Measurements from ENCODE around the gene IPO8.
"Not testable (repeated sequence)": the region's sequence is repeated elsewhere in the genome, so short reads cannot be mapped to it uniquely, and the experiment has no call there.

IPO8 gene

DNA sequence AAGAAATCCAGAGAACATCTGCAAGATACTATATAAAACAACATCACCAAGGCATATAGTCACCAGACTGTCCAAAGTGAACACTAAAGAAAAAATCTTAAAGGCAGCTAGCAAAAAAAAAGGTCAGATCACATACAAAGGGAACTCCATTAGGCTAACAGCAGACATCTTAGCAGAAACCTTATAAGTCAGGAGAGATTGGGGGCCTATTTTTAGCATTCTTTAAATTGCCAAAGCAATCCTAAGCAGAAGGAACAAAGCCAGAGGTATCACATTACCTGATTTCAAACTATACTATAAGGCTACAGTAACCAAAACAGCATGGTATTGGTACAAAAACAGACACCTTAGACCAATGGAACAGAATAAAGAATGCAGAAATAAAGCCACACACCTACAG lies 92.5 kb downstream of the IPO8 start:
- DNase-seq: no peak

DNA sequence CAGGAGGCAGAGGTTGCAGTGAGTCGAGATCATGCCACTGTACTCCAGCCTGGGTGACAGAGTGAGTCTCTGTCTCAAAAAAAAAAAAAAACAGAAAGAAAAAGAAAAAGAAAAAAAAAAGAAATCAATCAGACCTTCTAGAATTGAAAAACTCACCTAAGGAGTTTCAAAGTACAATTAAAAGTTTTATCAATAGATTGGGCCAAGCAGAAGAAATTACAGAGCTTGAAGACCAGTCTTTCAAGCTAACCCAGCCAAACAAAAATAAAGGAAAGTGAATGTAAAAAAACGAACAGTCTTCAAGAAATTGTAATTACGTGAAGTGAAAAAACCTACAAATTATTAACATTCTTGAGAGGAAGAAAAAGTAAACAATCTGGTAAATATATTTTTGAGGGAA lies 93.0 kb downstream of the IPO8 start:
- no peak for DNase-seq

DNA sequence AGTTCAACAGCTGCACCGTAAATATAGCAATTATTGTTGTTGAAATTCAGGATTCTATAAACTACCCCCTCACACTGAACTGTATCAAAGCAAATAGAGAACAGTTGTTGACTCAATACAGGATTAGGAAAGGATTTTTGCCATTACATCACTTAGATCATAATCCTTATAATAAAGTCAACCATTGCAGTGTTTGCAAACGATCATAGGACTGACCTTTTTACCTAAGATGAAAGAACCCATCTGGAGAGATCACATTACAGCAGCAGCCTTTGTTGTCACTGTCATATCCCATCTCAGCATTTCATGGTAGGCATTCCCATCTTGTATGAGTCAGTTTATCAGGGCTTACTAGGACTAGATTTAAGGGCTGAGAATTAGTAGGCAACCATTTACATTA lies 96.1 kb downstream of the IPO8 start:
- no peak for DNase-seq

DNA sequence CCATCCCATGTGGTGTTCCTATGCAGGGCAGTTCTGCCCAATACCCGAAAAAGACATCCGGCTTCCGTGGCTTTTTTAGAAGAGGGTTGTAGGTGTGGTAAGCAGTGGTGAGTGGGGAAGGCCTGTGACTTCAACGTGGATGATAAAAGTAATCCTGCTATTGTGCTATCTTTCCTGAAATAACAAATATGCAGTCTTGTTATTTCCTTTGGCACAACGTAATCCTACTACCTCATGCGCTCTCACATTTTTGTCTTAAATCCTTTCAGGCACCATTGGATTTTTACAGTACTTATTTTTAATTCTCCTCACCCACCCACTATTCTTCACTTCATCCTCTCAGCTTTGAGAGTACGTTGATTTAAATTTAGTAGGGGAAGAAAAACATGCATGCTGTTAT lies 96.8 kb downstream of the IPO8 start:
- no peak for DNase-seq

DNA sequence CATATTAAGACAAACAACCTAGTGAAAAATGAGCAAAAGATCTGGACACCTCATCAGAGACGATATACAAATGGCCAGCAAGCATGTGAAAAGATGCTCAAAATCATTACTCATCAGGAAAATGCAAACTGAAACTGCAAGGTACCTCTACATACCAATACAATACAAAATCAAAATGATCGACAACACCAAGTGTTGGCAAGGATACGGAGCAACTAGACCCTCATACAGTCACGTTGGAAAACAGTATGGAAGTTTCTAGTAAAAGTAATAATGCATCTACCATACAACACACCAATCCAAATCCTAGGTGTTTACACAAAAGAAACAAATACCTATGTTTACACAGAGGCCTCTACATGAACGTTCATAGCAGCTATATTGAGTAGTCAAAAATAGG lies 99.9 kb downstream of the IPO8 start:
- no peak for DNase-seq

DNA sequence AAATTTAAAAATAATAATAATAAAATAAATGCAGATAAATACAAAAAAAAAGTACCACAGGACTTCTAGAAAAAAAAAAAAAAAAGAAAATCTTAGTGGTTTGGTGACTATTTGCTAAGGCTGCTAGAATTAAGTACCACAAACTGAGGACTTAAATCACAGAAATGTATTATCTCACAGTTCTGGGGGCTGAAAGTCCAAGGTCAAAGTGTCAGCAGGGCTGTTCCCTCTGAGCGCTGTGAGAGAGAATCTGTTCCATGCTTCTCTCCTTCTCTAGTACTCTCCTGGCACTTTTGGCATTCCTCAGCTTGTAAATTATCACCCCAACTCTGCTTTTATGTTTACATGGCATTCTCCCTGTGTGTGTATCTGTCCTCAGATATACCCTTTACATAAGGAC lies 101.2 kb downstream of the IPO8 start:
- DNase-seq: no peak

DNA sequence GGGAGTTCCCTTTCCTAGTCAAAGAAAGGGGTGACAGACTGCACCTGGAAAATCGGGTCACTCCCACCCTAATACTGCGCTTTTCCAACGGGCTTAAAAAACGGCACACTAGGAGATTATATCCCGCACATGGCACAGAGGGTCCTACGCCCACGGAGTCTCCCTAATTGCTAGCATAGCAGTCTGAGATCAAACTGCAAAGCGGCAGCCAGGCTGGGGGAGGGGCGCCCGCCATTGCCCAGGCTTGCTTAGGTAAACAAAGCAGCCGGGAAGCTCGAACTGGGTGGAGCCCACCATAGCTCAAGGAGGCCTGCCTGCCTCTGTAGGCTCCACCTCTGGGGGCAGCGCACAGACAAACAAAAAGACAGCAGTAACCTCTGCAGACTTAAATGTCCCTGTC lies 107.1 kb downstream of the IPO8 start:
- not testable (repeated sequence) for DNase-seq

DNA sequence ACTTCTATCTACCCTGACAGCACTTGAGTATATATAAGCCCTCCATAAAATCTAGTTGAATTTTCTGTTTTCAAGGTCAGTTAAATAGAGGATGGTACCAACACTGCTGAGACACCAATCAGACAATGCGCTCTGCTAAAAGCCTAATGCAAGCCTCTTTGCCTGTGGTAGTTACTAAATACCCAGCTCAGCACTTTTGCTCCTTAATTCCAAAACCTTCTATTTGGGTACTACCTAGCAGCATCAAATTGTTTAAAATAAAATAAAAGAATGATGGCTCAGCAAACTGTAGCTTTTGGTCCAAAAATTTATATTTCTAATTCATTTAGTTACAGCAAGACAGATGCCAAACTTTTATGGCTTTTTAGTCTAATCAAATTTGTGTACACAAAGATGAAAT lies 107.9 kb downstream of the IPO8 start:
- no peak for DNase-seq

DNA sequence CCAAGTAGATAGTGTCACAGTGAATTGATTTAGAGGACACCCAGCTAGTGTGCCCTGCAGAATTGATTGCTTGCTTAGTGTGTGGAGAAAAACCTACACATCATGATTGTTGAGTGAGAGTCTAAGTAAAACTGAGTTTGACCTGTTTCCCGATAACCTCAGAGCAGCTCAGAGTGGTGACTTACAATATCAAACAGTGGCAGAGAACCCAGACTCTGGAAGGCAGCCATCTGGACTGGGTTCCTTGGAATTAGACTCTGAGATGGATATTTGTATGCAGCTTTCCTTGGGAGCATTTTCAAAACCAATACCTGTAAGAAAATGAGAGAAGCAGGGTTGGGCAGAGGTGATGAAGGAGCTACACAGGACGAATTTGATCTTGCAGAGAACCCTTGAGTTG lies 109.8 kb downstream of the IPO8 start:
- DNase-seq: no peak

DNA sequence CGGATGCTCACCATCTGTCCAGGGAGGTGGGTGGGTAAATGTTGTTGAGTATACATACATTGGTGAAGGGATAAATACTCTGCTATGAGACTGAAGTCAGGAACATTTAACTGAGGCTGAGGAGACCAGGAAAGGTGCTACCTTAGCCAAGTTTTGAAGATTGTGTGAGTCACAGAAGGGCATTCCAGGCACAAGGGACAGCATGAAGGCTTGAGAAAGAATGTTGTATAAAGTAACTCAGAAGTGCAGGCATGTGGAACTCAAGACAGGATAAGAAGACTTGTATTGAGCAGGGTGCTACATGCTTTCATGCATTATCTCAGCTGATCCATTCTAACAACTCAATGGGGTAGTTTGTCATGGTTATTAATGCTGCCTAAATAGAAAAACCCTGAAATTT lies 112.7 kb downstream of the IPO8 start:
- no peak for DNase-seq

DNA sequence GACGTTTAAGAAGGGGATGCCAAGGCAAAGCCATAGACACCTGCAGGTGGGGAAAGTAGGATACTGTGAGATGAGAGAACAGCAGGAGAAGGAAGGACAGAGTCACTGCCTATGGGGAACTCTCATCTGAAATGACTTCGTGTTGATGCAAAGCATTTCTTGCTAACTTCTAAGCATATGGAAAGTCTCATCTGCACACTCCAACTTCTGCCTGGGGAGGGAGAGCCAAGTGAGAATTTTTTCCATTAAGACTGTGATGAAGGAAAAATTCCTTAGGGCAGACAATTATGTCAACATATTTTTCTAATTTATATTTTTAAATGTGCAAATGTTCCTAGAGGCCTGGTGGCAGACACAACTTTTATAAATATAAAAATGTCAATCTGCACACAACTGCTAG lies 115.3 kb downstream of the IPO8 start:
- no peak for DNase-seq
